NCI-H226 (cell line): ENCODE measurements around the gene DIPK1A.
"Not testable (repeated sequence)": the region's sequence is repeated elsewhere in the genome, so short reads cannot be mapped to it uniquely, and the experiment has no call there.

ENCODE experiments used
- DNase-seq: peaks from one replicate; pipeline ENCODE4 v3.0.0-alpha.2; 2015

Gene DIPK1A

GRCh38 chr1:92975551-92976232 lies 14.4 kb upstream of the DIPK1A start:
- DNase-seq, result no peak

GRCh38 chr1:92974112-92974511 lies 12.8 kb upstream of the DIPK1A start:
- not testable (repeated sequence) for DNase-seq

GRCh38 chr1:92973203-92973897 lies 12.1 kb upstream of the DIPK1A start:
- DNase-seq, result no peak

GRCh38 chr1:92972409-92973129 lies 11.3 kb upstream of the DIPK1A start:
- no peak for DNase-seq

- DNase-seq, result not testable (repeated sequence)
Measured at GRCh38 chr1:92971932-92972331, 10.7 kb upstream of the DIPK1A start.

GRCh38 chr1:92970990-92971689 lies 9.9 kb upstream of the DIPK1A start:
- no peak for DNase-seq

- DNase-seq, result no peak
Measured at GRCh38 chr1:92969517-92969916, 8.3 kb upstream of the DIPK1A start.

- DNase-seq, result no peak
Measured at GRCh38 chr1:92968138-92969032, 7.1 kb upstream of the DIPK1A start.

- DNase-seq, result no peak
Measured at GRCh38 chr1:92964998-92965397, 3.7 kb upstream of the DIPK1A start.

GRCh38 chr1:92964316-92964715 lies 3.1 kb upstream of the DIPK1A start:
- no peak for DNase-seq

- DNase-seq, result peak; percentile 59
Measured at GRCh38 chr1:92961896-92962752, 862 bp upstream of the DIPK1A start.

GRCh38 chr1:92960395-92961130 lies 699 bp downstream of the DIPK1A start:
- no peak for DNase-seq

GRCh38 chr1:92958203-92958970 lies 2.9 kb downstream of the DIPK1A start:
- DNase-seq, result no peak

- DNase-seq, result no peak
Measured at GRCh38 chr1:92957030-92957734, 4.1 kb downstream of the DIPK1A start.

- no peak for DNase-seq
Measured at GRCh38 chr1:92956254-92957029, 4.8 kb downstream of the DIPK1A start.

GRCh38 chr1:92953491-92953890 lies 7.8 kb downstream of the DIPK1A start:
- DNase-seq, result no peak

GRCh38 chr1:92952714-92953113 lies 8.5 kb downstream of the DIPK1A start:
- DNase-seq, result no peak

GRCh38 chr1:92951141-92951582 lies 10.1 kb downstream of the DIPK1A start:
- no peak for DNase-seq
